ENCODE measurements around the gene PIKFYVE. TPM values are rescaled to one million over a fixed set of nuclear protein-coding genes. Genes with fewer than 3 reads are reported as not detected.

The PIKFYVE gene
- total RNA-seq, 1 experiment from 2014 or later, result 32.1 TPM

DNA sequence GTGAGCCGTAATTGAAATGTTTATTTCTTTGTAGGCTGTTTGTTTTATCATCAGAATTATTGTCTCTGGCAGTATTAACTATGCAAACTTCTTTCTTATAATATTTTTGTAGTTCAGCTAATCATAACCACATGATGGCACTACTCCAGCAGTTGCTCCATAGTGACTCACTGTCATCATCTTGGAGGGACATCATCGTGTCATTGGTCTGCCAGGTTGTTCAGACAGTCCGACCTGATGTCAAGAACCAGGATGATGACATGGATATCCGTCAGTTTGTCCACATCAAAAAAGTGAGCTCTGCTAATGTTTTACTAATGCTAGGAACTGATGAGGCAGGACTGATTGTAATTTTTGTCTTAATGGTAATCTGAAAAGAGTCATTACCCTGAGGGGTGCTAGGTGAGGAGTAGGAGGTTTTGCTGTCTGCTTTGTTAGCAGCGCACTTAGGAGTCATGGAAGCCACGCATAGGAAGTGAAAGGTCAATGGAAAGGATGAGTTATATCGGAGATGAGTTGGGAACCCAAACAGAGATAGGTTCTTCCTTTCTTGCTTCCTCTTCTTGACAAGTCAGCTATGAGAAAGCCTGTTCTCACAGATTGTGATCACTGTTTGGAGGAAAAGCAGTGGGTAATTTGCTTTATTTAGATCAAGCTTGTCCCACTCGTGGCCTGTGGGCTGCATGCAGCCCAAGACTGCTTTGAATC is 49.2 kb downstream of the PIKFYVE start:
- no peak overlapping the region for H3K4me3 ChIP-seq (ENCODE audit: low read depth, low read length, poor library complexity, severe bottlenecking)
- H3K9me3 ChIP-seq (ENCODE audit: low read depth, low read length, poor library complexity, severe bottlenecking), result no peaks in the 10 kb centered on the region
- no peak overlapping the region for H3K27ac ChIP-seq (ENCODE audit: low read depth, low read length, poor library complexity, severe bottlenecking)
- H3K36me3 ChIP-seq (ENCODE audit: insufficient read depth, low read length, poor library complexity, severe bottlenecking), result peaks cover 10% of the 10 kb centered on the region
- H3K4me1 ChIP-seq (ENCODE audit: insufficient read depth, low read length, poor library complexity, severe bottlenecking), result no peaks in the 10 kb centered on the region
- CTCF ChIA-PET, result no interaction called here
- POLR2A ChIA-PET (ENCODE audit: low non-redundant PET), result no interaction called here
- H3K27me3 ChIP-seq (replicated peaks; ENCODE audit: insufficient read depth, low read depth, low read length, poor library complexity), result no peaks in the 10 kb centered on the region
- DNase-seq (ENCODE audit: low spot score), result no peak
- intact Hi-C loops (cut with micrococcal nuclease; ENCODE audit: unreplicated experiment), result no loop called here
- TF ChIP-seq EZH2 (IDR thresholded peaks at IDR 0.05; ENCODE audit: borderline replicate concordance, low read depth, low read length, poor library complexity, severe bottlenecking), result no peak
- BruUV-seq (replicated peaks), result no TSS peak

DNA sequence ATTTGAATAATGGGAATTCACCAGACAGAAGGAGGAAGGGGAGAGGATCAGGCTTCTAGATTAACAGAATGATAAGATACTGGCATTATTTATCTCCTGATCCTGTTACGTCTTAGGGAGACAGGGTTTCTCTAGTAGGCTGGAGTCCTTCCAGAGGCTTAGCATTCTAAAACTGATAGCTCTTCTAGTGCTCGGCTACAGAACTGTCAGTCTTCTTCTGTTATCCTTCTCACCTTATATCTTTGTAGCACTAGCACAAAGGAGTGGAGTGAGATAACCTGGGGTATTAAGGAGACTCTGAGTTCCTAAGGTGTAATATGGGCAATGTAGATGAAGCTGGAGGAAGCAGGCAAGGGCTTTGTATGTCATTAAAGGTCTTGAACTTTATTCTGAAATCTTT is 52.1 kb downstream of the PIKFYVE start:
- Histone ChIP-seq H3K4me3 (ENCODE audit: low read depth, low read length, poor library complexity, severe bottlenecking) (no peak overlapping the region), H3K36me3 (ENCODE audit: insufficient read depth, low read length, poor library complexity, severe bottlenecking) (peaks cover 10% of the 10 kb centered on the region), H3K4me1 (ENCODE audit: insufficient read depth, low read length, poor library complexity, severe bottlenecking) (no peaks in the 10 kb centered on the region), H3K9me3 (ENCODE audit: low read depth, low read length, poor library complexity, severe bottlenecking) (no peaks in the 10 kb centered on the region), H3K27me3 (replicated peaks; ENCODE audit: insufficient read depth, low read depth, low read length, poor library complexity) (no peaks in the 10 kb centered on the region), H3K27ac (ENCODE audit: low read depth, low read length, poor library complexity, severe bottlenecking) (no peak overlapping the region)
- no peak for TF ChIP-seq CTCF (conservative IDR thresholded peaks at IDR 0.05; ENCODE audit: low read depth, low read length)
- TF ChIP-seq EZH2 (IDR thresholded peaks at IDR 0.05; ENCODE audit: borderline replicate concordance, low read depth, low read length, poor library complexity, severe bottlenecking), result no peak
- DNase-seq (ENCODE audit: low spot score), result no peak
- ChIA-PET POLR2A (ENCODE audit: low non-redundant PET) (no interaction called here), CTCF (no interaction called here)
- BruUV-seq (replicated peaks), result no TSS peak
- intact Hi-C loops (cut with micrococcal nuclease; ENCODE audit: unreplicated experiment), result no loop called here

DNA sequence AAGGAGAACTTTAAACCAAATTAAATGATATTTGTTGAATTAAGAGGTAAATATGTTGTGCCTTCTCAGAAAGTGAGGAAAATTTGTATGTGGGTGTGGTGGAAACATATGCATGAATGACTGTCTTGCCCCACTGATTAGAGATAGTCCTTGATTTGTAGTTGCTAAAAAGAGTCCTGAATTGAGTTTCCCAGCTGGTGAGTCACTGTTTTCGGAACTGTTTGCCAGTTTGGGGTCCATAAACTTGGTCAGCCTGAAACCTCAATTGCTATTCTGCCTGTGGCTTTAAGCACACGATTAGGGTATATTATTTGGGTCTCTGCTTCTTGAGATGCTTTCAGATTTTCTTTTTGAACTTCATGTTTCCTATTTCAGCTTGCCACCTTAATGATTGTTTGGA is 53.3 kb downstream of the PIKFYVE start:
- intact Hi-C loops (cut with micrococcal nuclease; ENCODE audit: unreplicated experiment), result no loop called here
- TF ChIP-seq CTCF (conservative IDR thresholded peaks at IDR 0.05; ENCODE audit: low read depth, low read length) (no peak), EZH2 (IDR thresholded peaks at IDR 0.05; ENCODE audit: borderline replicate concordance, low read depth, low read length, poor library complexity, severe bottlenecking) (no peak)
- H3K4me3 ChIP-seq (ENCODE audit: low read depth, low read length, poor library complexity, severe bottlenecking), result no peak overlapping the region
- POLR2A ChIA-PET (ENCODE audit: low non-redundant PET), result no interaction called here
- no peaks in the 10 kb centered on the region for H3K4me1 ChIP-seq (ENCODE audit: insufficient read depth, low read length, poor library complexity, severe bottlenecking)
- CTCF ChIA-PET, result no interaction called here
- no peaks in the 10 kb centered on the region for H3K9me3 ChIP-seq (ENCODE audit: low read depth, low read length, poor library complexity, severe bottlenecking)
- H3K27me3 ChIP-seq (replicated peaks; ENCODE audit: insufficient read depth, low read depth, low read length, poor library complexity), result no peaks in the 10 kb centered on the region
- no TSS peak for BruUV-seq (replicated peaks)
- H3K27ac ChIP-seq (ENCODE audit: low read depth, low read length, poor library complexity, severe bottlenecking), result no peak overlapping the region
- peaks cover 15% of the 10 kb centered on the region for H3K36me3 ChIP-seq (ENCODE audit: insufficient read depth, low read length, poor library complexity, severe bottlenecking)
- DNase-seq (ENCODE audit: low spot score), result no peak

- no peaks in the 10 kb centered on the region for H3K9me3 ChIP-seq (ENCODE audit: low read depth, low read length, poor library complexity, severe bottlenecking)
- intact Hi-C loops (cut with micrococcal nuclease; ENCODE audit: unreplicated experiment), result no loop called here
- DNase-seq (ENCODE audit: low spot score), result no peak
- H3K36me3 ChIP-seq (ENCODE audit: insufficient read depth, low read length, poor library complexity, severe bottlenecking), result peaks cover 18% of the 10 kb centered on the region
- CTCF ChIA-PET, result no interaction called here
- H3K27me3 ChIP-seq (replicated peaks; ENCODE audit: insufficient read depth, low read depth, low read length, poor library complexity), result no peaks in the 10 kb centered on the region
- no peak overlapping the region for H3K4me3 ChIP-seq (ENCODE audit: low read depth, low read length, poor library complexity, severe bottlenecking)
- TF ChIP-seq CTCF (conservative IDR thresholded peaks at IDR 0.05; ENCODE audit: low read depth, low read length) (no peak), EZH2 (IDR thresholded peaks at IDR 0.05; ENCODE audit: borderline replicate concordance, low read depth, low read length, poor library complexity, severe bottlenecking) (no peak)
- H3K4me1 ChIP-seq (ENCODE audit: insufficient read depth, low read length, poor library complexity, severe bottlenecking), result no peaks in the 10 kb centered on the region
- no peak overlapping the region for H3K27ac ChIP-seq (ENCODE audit: low read depth, low read length, poor library complexity, severe bottlenecking)
- POLR2A ChIA-PET (ENCODE audit: low non-redundant PET), result no interaction called here
- BruUV-seq (replicated peaks), result no TSS peak
Observed at GRCh38 chr2:208320686-208321085, 54.6 kb downstream of the PIKFYVE start.

All from A673 (cell line).